D721Med (cell line): ENCODE measurements around the gene GRM7.
"Not testable (repeated sequence)": the region's sequence is repeated elsewhere in the genome, so short reads cannot be mapped to it uniquely, and the experiment has no call there.

Experiments
- DNase-seq: peaks from one replicate; pipeline ENCODE4 v3.0.0; 2011; ENCODE audit warnings: low spot score; ENCODE audit not compliant: insufficient read length
- FAIRE-seq: peaks from 2 replicates; lab custom pipeline; 2011; peaks lifted over from hg19 to GRCh38; lab: Jason Lieb, UNC
- CTCF ChIP-seq: IDR thresholded peaks from 2 replicates; pipeline ENCODE4 v1.5.1; 2012; ENCODE audit warnings: mild to moderate bottlenecking, control low read depth; ENCODE audit not compliant: insufficient read depth; ENCODE audit errors: missing control alignments

GRM7 gene

GRCh38 chr3:6915898-6916297 is 55.0 kb downstream of the GRM7 start:
- no peak for TF ChIP-seq CTCF
- no peak for FAIRE-seq

DNA sequence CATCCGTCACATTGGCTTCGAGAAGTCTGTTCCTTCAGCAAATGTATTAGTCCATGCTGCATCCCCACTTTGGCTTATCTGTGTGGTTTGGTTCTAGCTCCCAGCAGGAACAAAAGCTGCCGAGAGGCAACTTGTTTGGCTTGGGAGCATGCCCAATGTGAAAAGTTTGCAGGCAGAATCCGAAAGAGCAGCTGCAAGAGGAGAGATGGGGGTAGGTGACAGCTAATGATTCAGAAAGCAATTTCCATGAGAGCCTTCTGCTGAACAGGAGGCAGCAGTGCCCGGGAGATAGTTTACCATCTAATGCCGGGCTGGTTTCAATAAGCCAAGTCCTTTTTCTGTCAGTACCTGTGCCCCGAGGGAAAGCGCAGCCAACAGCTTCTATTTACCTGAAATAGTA is 60.2 kb downstream of the GRM7 start:
- no peak for TF ChIP-seq CTCF
- FAIRE-seq: no peak
- no peak for DNase-seq

More at GRCh38 chr3:6915898-6916297, 55.0 kb downstream of the GRM7 start:
- DNase-seq: no peak

- no peak for TF ChIP-seq CTCF
- DNase-seq (no peak), FAIRE-seq (no peak)
These were observed 61.0 kb downstream of the GRM7 start for GRCh38 chr3:6921876-6922275.

- FAIRE-seq: no peak
- TF ChIP-seq CTCF: no peak
- no peak for DNase-seq
These were observed 67.1 kb downstream of the GRM7 start for GRCh38 chr3:6928064-6928463.

DNA sequence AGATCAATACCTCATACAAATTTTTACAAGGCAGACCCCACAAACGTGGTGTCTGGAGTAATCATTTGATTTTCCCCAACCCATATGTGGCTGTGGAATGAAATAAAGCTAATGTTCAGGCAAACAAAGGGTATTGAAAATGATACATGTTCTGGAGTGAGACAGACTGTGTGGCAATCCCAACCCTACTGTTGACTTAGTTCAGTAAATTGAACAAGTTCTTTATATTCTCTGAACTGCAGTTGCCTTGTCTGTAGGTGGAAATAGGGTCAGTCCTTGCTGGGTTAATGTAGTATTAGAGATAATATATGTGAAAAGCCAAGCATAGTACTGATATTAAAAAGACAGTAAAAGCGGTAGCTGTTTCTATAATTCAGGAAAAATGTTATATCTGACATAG is 69.0 kb downstream of the GRM7 start:
- FAIRE-seq: no peak
- DNase-seq: no peak
- TF ChIP-seq CTCF: no peak

DNA sequence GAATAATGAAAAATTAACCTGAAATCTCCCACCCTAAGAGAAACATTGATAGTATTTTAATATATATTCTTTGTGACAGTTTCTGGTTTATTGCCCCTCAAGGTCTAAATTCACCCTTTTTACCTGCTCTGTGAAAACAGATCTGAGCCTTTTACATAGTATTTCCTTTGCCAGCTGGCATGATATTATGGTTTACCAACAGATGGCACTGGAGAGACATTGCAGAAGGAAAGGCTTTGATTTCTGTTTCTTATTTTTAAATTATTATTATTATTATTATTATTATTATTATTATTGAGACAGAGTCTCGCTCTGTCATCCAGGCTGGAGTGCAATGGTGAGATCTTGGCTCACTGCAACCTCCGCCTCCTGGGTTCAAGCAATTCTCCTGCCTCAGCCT is 74.5 kb downstream of the GRM7 start:
- peak; percentile 28 for TF ChIP-seq CTCF
- not testable (repeated sequence) for FAIRE-seq, DNase-seq

- no peak for DNase-seq
- FAIRE-seq: no peak
- no peak for TF ChIP-seq CTCF
These were observed 75.1 kb downstream of the GRM7 start for GRCh38 chr3:6935970-6936369.
